Right atrium auricular region (tissue), 2 donors: ENCODE measurements around the gene RALGPS2. TPM values are rescaled to one million over a fixed set of nuclear protein-coding genes. Genes with fewer than 3 reads are reported as not detected.
A peak's percentile ranks its signal among the peaks of the same experiment; 100 is the strongest.

Experiments
- DNase-seq: peaks from one replicate; pipeline ENCODE4 v3.0.0-alpha.2; 2019; ENCODE audit warnings: low spot score
- H3K27ac ChIP-seq, 2 donors: fragments of 200-600 bp; sonication (generic); 1 replicate in 1 of 2; 2 replicates in 1 of 2; pipeline ENCODE4 v1.5.1; 2016 to 2019
- H3K27me3 ChIP-seq, 2 donors: fragments of 200-600 bp; sonication (generic); one replicate each; pipeline versions ENCODE4 v1.5.1 to v1.6.0; 2017 to 2019
- H3K36me3 ChIP-seq: fragments of 200-600 bp; sonication (generic); one replicate; pipeline ENCODE4 v1.5.1; 2016
- H3K4me1 ChIP-seq, 2 donors: fragments of 200-600 bp; sonication (generic); one replicate each; pipeline versions ENCODE4 v1.5.1 to v1.6.0; 2017 to 2019
- H3K4me3 ChIP-seq, 2 donors: fragments of 200-600 bp; sonication (generic); 1 replicate in 1 of 2; 2 replicates in 1 of 2; pipeline ENCODE4 v1.5.1; 2017 to 2019; ENCODE audit warnings: mild to moderate bottlenecking in 1 of 2, moderate library complexity in 1 of 2
- H3K9me3 ChIP-seq, 2 donors: fragments of 200-600 bp; sonication (generic); one replicate each; pipeline ENCODE4 v1.5.1; 2019
- CTCF ChIP-seq, 2 donors: fragments of 200-600 bp; sonication (generic); IDR thresholded peaks; one replicate each; pipeline ENCODE4 v1.5.1; 2019; ENCODE audit warnings: antibody characterized with exemption in 2 of 2
- total RNA-seq, 2 donors: library from RNA; depleted of rRNA; stranded (reverse); fragments of >200 nt; gene quantifications; one replicate each; pipeline ENCODE4 v1.1.0, GENCODE V29; 2016

Gene RALGPS2
- total RNA-seq, 2 donors from 2014 or later: 9.0 to 16.1 TPM

GRCh38 chr1:178864326-178864725 is 139.3 kb downstream of the RALGPS2 start:
- DNase-seq: no peak
- H3K9me3 ChIP-seq: no peaks in the 10 kb centered on the region
- H3K27me3 ChIP-seq: no peaks in the 10 kb centered on the region
- no peak overlapping the region for H3K27ac ChIP-seq
- H3K4me1 ChIP-seq: no peaks in the 10 kb centered on the region
- no peak overlapping the region for H3K4me3 ChIP-seq
- no peak for TF ChIP-seq CTCF (IDR thresholded peaks at IDR 0.05)
- no peaks in the 10 kb centered on the region for H3K36me3 ChIP-seq

GRCh38 chr1:178867670-178868069 is 142.6 kb downstream of the RALGPS2 start:
- DNase-seq: no peak
- Histone ChIP-seq H3K27me3 (no peaks in the 10 kb centered on the region), H3K27ac (peak overlapping the region; percentile 13 to 34), H3K4me3 (peak overlapping the region; percentile 14 to 33), H3K4me1 (peaks cover 0 to 12% of the 10 kb centered on the region in 2 donors), H3K36me3 (no peaks in the 10 kb centered on the region), H3K9me3 (no peaks in the 10 kb centered on the region)
- TF ChIP-seq CTCF (IDR thresholded peaks at IDR 0.05): no peak

GRCh38 chr1:178868706-178869105 is 143.7 kb downstream of the RALGPS2 start:
- H3K9me3 ChIP-seq: no peaks in the 10 kb centered on the region
- TF ChIP-seq CTCF (IDR thresholded peaks at IDR 0.05): no peak

GRCh38 chr1:178869119-178869697 is 144.2 kb downstream of the RALGPS2 start:
- peaks cover 0 to 12% of the 10 kb centered on the region in 2 donors for H3K4me1 ChIP-seq
- H3K27me3 ChIP-seq: no peaks in the 10 kb centered on the region
- H3K9me3 ChIP-seq: no peaks in the 10 kb centered on the region
- H3K4me3 ChIP-seq: peak overlapping the region; percentile 14 to 33
- H3K27ac ChIP-seq: peak overlapping the region; percentile 12 to 22
- DNase-seq: no peak
- no peaks in the 10 kb centered on the region for H3K36me3 ChIP-seq
- no peak for TF ChIP-seq CTCF (IDR thresholded peaks at IDR 0.05)

More at GRCh38 chr1:178868706-178869105, 143.7 kb downstream of the RALGPS2 start:
- Histone ChIP-seq H3K36me3 (no peaks in the 10 kb centered on the region), H3K4me1 (peaks cover 0 to 12% of the 10 kb centered on the region in 2 donors), H3K27me3 (no peaks in the 10 kb centered on the region), H3K4me3 (peak overlapping the region; percentile 14 to 33), H3K27ac (peak overlapping the region; percentile 12 to 22)
- DNase-seq: no peak

- peaks cover 0 to 12% of the 10 kb centered on the region in 2 donors for H3K4me1 ChIP-seq
- no peak for TF ChIP-seq CTCF (IDR thresholded peaks at IDR 0.05)
- H3K4me3 ChIP-seq: peak overlapping the region; percentile 14 to 33
- no peaks in the 10 kb centered on the region for H3K9me3 ChIP-seq
- H3K27me3 ChIP-seq: no peaks in the 10 kb centered on the region
- H3K36me3 ChIP-seq: no peaks in the 10 kb centered on the region
- no peak for DNase-seq
- peak overlapping the region in 1 of 2 donors; percentile 22 for H3K27ac ChIP-seq
These were observed 145.2 kb downstream of the RALGPS2 start for GRCh38 chr1:178870221-178870620.

- peaks cover 0 to 12% of the 10 kb centered on the region in 2 donors for H3K4me1 ChIP-seq
- no peak for DNase-seq
- H3K27me3 ChIP-seq: no peaks in the 10 kb centered on the region
- peak within 1 kb of the TSS; percentile 14 to 33 for H3K4me3 ChIP-seq
- no peaks in the 10 kb centered on the region for H3K36me3 ChIP-seq
- H3K9me3 ChIP-seq: no peaks in the 10 kb centered on the region
- peak within 1 kb of the TSS; percentile 12 to 36 for H3K27ac ChIP-seq
- no peak for TF ChIP-seq CTCF (IDR thresholded peaks at IDR 0.05)
These were observed 145.9 kb downstream of the RALGPS2 start, which contains the start of gene ANGPTL1 for GRCh38 chr1:178870944-178871343. TSS of gene ANGPTL1 (minus strand) at chr1:178871077. CDS start at chr1:178865776, 5,301 bp downstream.
